GM21723 (cell line): ENCODE results near the gene LMLN.
A peak's percentile ranks its signal among the peaks of the same experiment; 100 is the strongest.
"Not testable (repeated sequence)": the region's sequence is repeated elsewhere in the genome, so short reads cannot be mapped to it uniquely, and the experiment has no call there.

Source experiments
- ATAC-seq: cut with Tn5 transposase; IDR thresholded peaks from one replicate; pipeline ENCODE4 v1.9.1; 2021; ENCODE audit warnings: mild to moderate bottlenecking, moderate library complexity; ENCODE audit not compliant: unreplicated experiment

Gene LMLN

DNA sequence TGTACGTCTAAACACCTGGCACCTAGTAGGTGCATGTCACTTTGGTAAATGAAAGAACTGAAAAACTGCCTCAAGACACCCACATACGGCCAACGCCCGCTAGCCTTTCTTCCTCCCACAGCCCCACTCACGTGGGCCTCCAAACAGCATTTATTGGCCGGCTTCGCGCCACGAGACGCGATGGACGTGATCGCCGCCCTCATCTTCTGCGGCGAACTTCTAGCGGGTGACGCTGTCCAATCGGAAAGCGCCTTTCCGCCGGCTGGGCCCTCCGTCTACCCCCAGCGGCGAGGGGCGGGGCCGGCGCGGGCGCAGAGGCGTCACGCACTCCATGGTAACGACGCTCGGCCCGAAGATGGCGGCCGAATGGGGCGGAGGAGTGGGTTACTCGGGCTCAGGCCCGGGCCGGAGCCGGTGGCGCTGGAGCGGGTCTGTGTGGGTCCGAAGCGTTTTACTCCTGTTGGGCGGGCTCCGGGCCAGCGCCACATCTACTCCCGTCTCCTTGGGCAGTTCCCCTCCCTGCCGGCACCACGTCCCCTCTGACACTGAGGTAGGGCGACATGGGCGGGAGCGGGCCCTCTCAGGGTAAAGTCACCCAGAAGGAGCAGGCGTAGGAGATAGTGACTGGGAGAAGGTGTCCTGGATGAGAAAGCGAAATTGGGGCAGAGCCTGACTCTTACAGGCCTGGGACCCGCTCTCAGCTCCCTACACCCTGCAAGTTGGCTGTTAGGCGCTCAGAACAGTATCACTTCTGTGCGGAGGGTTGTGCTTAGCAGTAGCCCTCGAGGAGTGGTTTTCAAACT, at the start of gene LMLN:
LMLN (plus strand) TSS at position 327 of the 803 bp plus-strand sequence; CDS start at position 356, 29 bp downstream.
- ATAC-seq = peak; percentile 95

DNA sequence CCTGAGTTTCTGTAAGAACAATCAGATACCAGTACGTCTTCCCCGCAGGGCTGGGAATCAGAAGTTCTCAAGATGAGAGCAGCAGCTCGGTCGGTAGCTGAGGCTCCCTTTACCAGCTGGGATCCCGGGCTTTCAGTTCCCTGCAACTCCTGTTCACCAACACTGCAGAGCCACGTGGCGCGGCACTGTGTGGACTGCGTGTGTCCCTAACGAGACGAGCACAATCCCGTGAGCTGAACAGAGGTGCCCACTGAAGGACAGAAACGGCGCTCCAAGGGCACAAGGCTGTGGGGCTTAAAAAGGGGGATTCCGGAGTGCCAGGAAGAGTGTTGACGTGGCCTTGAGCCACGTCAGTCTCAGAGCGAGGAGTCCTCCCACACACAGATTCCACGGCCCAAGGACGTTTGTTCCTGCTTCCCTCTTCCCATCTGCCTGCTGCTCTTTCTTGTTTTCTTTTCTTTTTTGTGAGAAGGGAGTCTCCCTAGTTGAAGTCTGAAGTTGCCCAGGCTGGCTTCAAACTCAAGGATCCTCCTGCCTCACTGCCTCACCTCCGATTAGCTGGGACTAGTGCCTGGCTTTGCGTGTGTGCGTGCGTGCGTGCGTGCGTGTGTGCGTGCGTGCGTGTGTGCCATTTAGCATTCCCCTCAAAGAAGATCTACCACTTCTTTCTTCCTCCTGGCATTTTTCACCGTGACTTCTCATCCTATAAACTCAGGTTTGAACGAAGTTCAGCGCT, 47.1 kb upstream of the LMLN start:
- no peak for ATAC-seq

GRCh38 chr3:197913641-197914380, 46.2 kb upstream of the LMLN start:
- no peak for ATAC-seq

- not testable (repeated sequence) for ATAC-seq
Observed at GRCh38 chr3:197921429-197922275, 38.4 kb upstream of the LMLN start.

- no peak for ATAC-seq
Observed at GRCh38 chr3:197926418-197926817, 33.6 kb upstream of the LMLN start.

- ATAC-seq = not testable (repeated sequence)
Observed at GRCh38 chr3:197927578-197927977, 32.4 kb upstream of the LMLN start.

- ATAC-seq = no peak
Observed at GRCh38 chr3:197936819-197937384, 23.1 kb upstream of the LMLN start.

GRCh38 chr3:197940745-197941384, 19.2 kb upstream of the LMLN start:
- no peak for ATAC-seq

DNA sequence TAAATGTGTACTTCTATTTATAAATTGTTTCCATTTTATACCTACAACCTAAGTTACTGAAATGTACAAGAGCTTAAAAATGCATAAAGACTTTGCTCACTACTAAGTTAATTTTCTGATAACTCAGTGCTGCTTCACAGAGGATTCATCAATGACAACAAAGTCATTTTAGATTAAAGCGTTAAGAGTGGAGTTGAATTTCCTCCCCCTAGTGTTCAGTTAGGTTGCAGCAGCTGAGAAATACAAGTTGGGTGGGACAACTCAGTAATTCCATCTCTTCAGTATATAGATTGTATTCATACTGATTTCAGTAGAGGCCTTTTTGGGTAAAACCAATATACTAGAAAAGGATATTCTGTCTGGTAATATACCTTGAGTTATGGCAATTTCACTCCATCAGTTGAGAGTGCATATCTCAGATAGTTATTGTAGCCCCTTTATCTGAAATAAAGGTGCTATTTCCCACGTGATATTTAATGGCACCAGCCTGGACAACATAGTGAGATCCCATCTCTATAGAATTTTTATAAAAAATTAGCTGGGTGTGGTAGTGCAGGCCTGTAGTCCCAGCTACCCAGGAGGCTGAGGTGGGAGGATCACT, 17.0 kb upstream of the LMLN start:
- ATAC-seq = peak; percentile 65

- peak; percentile 7 for ATAC-seq
Observed at GRCh38 chr3:197949191-197949777, 10.7 kb upstream of the LMLN start.

DNA sequence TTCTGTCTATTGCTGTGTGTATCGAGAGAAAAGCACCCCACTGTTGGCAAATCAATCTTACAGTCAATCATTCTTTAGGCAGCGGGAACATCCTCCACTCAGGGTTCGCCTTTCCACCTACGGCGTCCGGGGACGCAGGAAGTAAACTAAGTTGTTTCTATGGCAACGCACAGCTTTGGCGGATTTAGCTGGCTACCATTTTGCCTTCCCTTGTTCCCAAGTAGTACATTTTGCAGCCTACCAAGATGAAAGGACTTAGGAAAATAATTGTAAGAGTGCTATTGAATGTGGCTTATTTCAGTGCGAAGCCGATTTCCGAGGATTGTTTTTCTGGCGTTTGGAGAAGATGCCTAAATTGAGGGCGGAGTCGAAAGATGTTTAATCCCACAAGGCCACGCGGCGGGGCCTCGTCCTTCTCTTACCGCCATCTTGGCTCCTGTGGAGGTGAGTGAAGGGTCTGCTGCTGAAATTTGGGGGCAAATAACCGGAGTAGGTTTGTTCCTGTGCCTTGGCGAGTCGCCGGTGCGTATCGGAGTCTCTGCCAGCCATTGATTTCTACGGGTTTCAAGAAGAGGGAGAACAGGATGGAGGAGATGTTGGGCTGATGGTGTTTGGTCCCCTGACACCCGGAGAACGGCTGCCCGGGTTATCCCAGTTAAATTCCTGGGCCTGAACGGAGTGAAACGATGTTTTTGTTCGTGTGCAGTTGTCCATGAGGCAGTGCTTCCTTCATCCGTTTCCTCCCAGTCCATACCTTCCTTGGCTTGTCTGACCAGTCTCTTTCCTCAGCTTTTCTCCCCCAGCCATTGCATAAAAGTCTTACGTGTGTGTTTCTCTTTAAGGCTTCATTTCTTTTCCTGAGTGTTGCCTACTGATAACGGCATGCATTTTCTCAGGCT, 10.0 kb upstream of the LMLN start, which contains the start of gene RPL35A:
RPL35A (plus strand) TSS at position 413 of the 899 bp plus-strand sequence. CDS start 778 bp downstream, outside the sequence.
- peak; percentile 87 for ATAC-seq

DNA sequence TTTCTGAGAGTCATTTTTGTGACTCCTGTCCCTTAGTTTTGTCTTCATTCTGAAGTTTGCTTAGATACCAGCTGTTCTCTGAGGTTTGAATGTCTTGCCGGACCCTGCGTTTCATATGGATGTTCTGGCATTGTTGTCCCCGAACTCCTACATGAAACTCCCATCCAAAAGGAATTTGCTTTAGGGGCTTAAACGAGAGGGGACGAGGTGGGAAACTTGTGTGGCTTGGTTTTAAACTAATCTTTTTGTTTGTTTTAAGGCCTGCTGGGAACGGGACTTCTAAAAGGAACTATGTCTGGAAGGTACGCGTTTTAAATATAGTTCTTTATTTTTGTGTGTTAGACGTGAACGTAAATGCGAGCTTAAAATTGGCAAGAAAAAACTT, 9.3 kb upstream of the LMLN start:
- ATAC-seq = no peak

GRCh38 chr3:197951392-197951990, 8.5 kb upstream of the LMLN start:
- no peak for ATAC-seq

DNA sequence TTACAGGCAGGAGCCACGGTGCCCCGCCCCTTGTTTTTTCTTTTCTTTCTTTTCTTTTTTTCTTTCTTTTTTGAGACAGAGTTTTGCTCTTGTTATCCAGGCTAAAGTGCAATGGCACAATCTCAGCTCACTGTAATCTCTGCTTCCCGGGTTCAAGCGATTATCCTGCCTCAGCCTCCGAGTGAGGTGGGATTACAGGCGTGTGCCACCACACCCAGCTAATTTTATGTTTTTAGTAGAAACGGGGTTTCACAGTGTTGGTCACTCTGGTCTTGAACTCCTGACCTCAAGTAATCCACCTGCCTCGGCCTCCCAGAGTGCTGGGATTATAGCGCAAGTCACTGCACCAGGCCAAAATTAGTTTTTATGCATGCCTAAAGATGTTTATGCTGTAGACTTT, 7.6 kb upstream of the LMLN start:
- no peak for ATAC-seq

- ATAC-seq = no peak
Observed at GRCh38 chr3:197953325-197953724, 6.7 kb upstream of the LMLN start.

DNA sequence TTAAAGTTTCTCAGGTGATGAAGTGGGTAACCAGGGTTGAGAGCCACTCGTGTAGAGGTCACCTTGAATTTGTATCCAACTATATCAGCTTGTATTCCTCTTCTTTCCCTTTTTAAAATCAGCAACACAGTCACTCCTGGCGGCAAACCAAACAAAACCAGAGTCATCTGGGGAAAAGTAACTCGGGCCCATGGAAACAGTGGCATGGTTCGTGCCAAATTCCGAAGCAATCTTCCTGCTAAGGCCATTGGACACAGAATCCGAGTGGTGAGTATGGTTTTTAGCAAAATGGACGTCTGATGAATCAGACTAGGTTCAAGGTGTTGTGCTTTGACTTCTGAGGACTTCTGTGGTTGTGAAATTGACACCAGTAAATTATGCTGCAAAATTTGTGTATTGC, 6.1 kb upstream of the LMLN start:
- ATAC-seq = no peak

GRCh38 chr3:197955892-197956477, 4.0 kb upstream of the LMLN start:
- ATAC-seq = no peak
